Ishikawa (cell line): Measurements from ENCODE around the gene FBXO3.
A peak's percentile ranks its signal among the peaks of the same experiment; 100 is the strongest.

ENCODE experiments used
- CEBPB ChIP-seq: IDR thresholded peaks from 2 replicates; pipeline ENCODE4 v1.6.1; 2012
- CREB1 ChIP-seq: IDR thresholded peaks from 2 replicates; pipeline ENCODE4 v1.6.1; 2012; ENCODE audit warnings: low read depth
- EGR1 ChIP-seq: IDR thresholded peaks from 2 replicates; pipeline ENCODE4 v1.6.1; 2012
- EP300 ChIP-seq: IDR thresholded peaks from 2 replicates; pipeline ENCODE4 v1.6.1; 2012; ENCODE audit warnings: borderline replicate concordance
- FOXM1 ChIP-seq: IDR thresholded peaks from 2 replicates; pipeline ENCODE4 v1.6.1; 2012; ENCODE audit warnings: low read depth, borderline replicate concordance
- NFIC ChIP-seq: IDR thresholded peaks from 2 replicates; pipeline ENCODE4 v1.6.1; 2012
- RAD21 ChIP-seq: IDR thresholded peaks from 2 replicates; pipeline ENCODE4 v1.6.1; 2012; ENCODE audit warnings: low read depth
- TAF1 ChIP-seq: IDR thresholded peaks from 2 replicates; pipeline ENCODE4 v1.6.1; 2012; ENCODE audit warnings: low read depth, mild to moderate bottlenecking
- TCF12 ChIP-seq: IDR thresholded peaks from 2 replicates; pipeline ENCODE4 v1.6.1; 2012; ENCODE audit warnings: low read depth
- TEAD4 ChIP-seq: IDR thresholded peaks from 2 replicates; pipeline ENCODE4 v1.6.1; 2012
- YY1 ChIP-seq: IDR thresholded peaks from 2 replicates; pipeline ENCODE4 v1.6.1; 2012; ENCODE audit warnings: low read depth
- ZBTB7A ChIP-seq: IDR thresholded peaks from 2 replicates; pipeline ENCODE4 v1.6.1; 2012; ENCODE audit warnings: low read depth
- TF ChIP-seq, protein P1 (sequence below): IDR thresholded peaks from 2 replicates; pipeline ENCODE4 v1.6.1; 2012
- TF ChIP-seq, protein P2 (sequence below): IDR thresholded peaks from 2 replicates; pipeline ENCODE4 v1.6.1; 2012; ENCODE audit warnings: low read depth, mild to moderate bottlenecking
- TF ChIP-seq, protein P3 (sequence below): IDR thresholded peaks from 2 replicates; pipeline ENCODE4 v1.6.1; 2012

The FBXO3 gene

GRCh38 chr11:33700502-33701271 is 73.6 kb downstream of the FBXO3 start, which contains the start of gene C11orf91:
TSS of gene C11orf91 (minus strand) at chr11:33700826. CDS start at chr11:33700740, 86 bp downstream.
- TF ChIP-seq, protein P1, sequence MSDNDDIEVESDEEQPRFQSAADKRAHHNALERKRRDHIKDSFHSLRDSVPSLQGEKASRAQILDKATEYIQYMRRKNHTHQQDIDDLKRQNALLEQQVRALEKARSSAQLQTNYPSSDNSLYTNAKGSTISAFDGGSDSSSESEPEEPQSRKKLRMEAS = 0 out of 2 replicates have a peak, but pooled peaks have one; percentile 50
- TF ChIP-seq TEAD4 (no peak), EGR1 (peak; percentile 83), TAF1 (peak; percentile 41; the same call in 1 of the 2 replicates)

GRCh38 chr11:33700063-33700501 is 74.2 kb downstream of the FBXO3 start:
- TF ChIP-seq EGR1 (no peak), ZBTB7A (no peak), CREB1 (no peak), TAF1 (no peak), TEAD4 (no peak), CEBPB (no peak), FOXM1 (no peak), NFIC (no peak)
- TF ChIP-seq, protein P2, sequence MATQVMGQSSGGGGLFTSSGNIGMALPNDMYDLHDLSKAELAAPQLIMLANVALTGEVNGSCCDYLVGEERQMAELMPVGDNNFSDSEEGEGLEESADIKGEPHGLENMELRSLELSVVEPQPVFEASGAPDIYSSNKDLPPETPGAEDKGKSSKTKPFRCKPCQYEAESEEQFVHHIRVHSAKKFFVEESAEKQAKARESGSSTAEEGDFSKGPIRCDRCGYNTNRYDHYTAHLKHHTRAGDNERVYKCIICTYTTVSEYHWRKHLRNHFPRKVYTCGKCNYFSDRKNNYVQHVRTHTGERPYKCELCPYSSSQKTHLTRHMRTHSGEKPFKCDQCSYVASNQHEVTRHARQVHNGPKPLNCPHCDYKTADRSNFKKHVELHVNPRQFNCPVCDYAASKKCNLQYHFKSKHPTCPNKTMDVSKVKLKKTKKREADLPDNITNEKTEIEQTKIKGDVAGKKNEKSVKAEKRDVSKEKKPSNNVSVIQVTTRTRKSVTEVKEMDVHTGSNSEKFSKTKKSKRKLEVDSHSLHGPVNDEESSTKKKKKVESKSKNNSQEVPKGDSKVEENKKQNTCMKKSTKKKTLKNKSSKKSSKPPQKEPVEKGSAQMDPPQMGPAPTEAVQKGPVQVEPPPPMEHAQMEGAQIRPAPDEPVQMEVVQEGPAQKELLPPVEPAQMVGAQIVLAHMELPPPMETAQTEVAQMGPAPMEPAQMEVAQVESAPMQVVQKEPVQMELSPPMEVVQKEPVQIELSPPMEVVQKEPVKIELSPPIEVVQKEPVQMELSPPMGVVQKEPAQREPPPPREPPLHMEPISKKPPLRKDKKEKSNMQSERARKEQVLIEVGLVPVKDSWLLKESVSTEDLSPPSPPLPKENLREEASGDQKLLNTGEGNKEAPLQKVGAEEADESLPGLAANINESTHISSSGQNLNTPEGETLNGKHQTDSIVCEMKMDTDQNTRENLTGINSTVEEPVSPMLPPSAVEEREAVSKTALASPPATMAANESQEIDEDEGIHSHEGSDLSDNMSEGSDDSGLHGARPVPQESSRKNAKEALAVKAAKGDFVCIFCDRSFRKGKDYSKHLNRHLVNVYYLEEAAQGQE = no peak

- TF ChIP-seq, protein P2 = no peak
- TF ChIP-seq EP300 = no peak
- no peak for TF ChIP-seq TAF1
- TF ChIP-seq TCF12 = no peak
- no peak for TF ChIP-seq FOXM1
- TF ChIP-seq CREB1 = no peak
- TF ChIP-seq, protein P1 = no peak
- no peak for TF ChIP-seq ZBTB7A
- TF ChIP-seq CEBPB = no peak
- TF ChIP-seq, protein P3, sequence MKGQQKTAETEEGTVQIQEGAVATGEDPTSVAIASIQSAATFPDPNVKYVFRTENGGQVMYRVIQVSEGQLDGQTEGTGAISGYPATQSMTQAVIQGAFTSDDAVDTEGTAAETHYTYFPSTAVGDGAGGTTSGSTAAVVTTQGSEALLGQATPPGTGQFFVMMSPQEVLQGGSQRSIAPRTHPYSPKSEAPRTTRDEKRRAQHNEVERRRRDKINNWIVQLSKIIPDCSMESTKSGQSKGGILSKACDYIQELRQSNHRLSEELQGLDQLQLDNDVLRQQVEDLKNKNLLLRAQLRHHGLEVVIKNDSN = no peak
- no peak for TF ChIP-seq YY1
- TF ChIP-seq TEAD4 = no peak
Observed at GRCh38 chr11:33699515-33700062, 74.7 kb downstream of the FBXO3 start.

- TF ChIP-seq TCF12 = no peak
- no peak for TF ChIP-seq CREB1
- no peak for TF ChIP-seq FOXM1
- no peak for TF ChIP-seq TAF1
- TF ChIP-seq TEAD4 = no peak
- TF ChIP-seq, protein P1 = no peak
- no peak for TF ChIP-seq RAD21
Observed at GRCh38 chr11:33698921-33699320, 75.4 kb downstream of the FBXO3 start.

- TF ChIP-seq, protein P2 = no peak
- TF ChIP-seq, protein P1 = no peak
- TF ChIP-seq CREB1 (no peak), TAF1 (no peak), TEAD4 (no peak), FOXM1 (no peak), NFIC (no peak), CEBPB (no peak), EP300 (no peak)
Observed at GRCh38 chr11:33697997-33698396, 76.3 kb downstream of the FBXO3 start.
